ENCODE measurements around the gene NUDT5. TPM values are rescaled to one million over a fixed set of nuclear protein-coding genes. Genes with fewer than 3 reads are reported as not detected.

Gene NUDT5
- total and polyA plus RNA-seq, 2 of the 13 experiments (the other 11 are each of a cell fraction or from before 2014, with no cell fraction given), result 79.6 to 134 TPM

DNA sequence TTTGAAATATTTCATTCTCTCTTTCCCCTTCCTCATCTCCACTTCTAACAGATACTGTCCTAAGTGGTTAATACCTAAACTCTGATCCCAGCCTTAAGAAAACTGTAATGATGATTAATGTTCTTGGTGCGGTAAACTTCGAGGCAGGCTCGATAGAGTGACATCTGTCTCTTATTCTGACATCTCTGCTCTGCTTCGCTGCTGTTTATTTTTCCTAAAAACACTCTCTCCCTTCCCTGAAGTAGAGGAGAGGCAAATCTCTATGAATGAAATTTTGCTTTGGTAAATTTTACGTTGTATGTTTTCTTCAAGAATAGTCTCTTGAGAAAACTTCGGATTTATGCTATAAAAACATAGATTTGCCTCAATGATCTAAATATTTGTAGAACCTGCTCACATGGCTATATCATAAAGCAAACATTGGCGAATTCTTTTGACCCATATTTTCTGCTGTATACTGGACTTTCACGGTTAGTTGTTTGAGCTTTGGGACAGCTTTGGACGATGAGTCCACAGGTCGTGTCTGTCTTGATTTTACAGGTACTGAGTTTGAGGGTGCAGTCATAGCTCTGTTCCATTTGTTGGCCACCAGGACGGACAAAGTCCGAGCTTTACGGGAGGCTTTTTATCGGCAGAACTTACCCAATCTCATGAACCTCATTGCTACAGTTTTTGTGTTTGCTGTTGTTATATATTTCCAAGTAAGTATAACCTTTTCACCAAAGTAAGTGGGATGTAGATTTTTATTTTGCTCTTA, 39.1 kb downstream of the NUDT5 start (continued):
- TF ChIP-seq SOX13 (IDR thresholded peaks at IDR 0.05) (no peak), SOX13 (CRISPR knock-in tag; conservative IDR thresholded peaks at IDR 0.05 in 1 of 2, IDR thresholded peaks at IDR 0.05 in 1 of 2) (peak in 1 of 2 experiments; percentile 19; a peak in 1 of 4 replicates), SOX6 (IDR thresholded peaks at IDR 0.05) (no peak), SOX6 (CRISPR knock-in tag; IDR thresholded peaks at IDR 0.05) (peak; percentile 42), RXRB (CRISPR knock-in tag; IDR thresholded peaks at IDR 0.05; ENCODE audit: borderline replicate concordance) (no peak), MXD4 (CRISPR knock-in tag; IDR thresholded peaks at IDR 0.05) (no peak), ISL2 (CRISPR knock-in tag; IDR thresholded peaks at IDR 0.05) (no peak), GATAD2A (CRISPR knock-in tag; IDR thresholded peaks at IDR 0.05) (peak; percentile 45; the same call in 1 of the 2 replicates), ASH2L (IDR thresholded peaks at IDR 0.05; ENCODE audit: insufficient read length, low read depth, low read length) (no peak), REL (CRISPR knock-in tag; conservative IDR thresholded peaks at IDR 0.05) (no peak), ZNF17 (CRISPR knock-in tag; IDR thresholded peaks at IDR 0.05) (no peak), CHD2 (IDR thresholded peaks at IDR 0.05; ENCODE audit: low read depth, low read length) (no peak), ZBTB7B (CRISPR knock-in tag; IDR thresholded peaks at IDR 0.05) (0 out of 2 replicates have a peak, but pooled peaks have one; percentile 29), ZNF264 (CRISPR knock-in tag; IDR thresholded peaks at IDR 0.05) (0 out of 2 replicates have a peak, but pooled peaks have one; percentile 25), MIXL1 (CRISPR knock-in tag; IDR thresholded peaks at IDR 0.05) (peak; percentile 28; the same call in 1 of the 2 replicates), ADNP (CRISPR knock-in tag; IDR thresholded peaks at IDR 0.05) (no peak), NR2C2 (CRISPR knock-in tag; IDR thresholded peaks at IDR 0.05; ENCODE audit: borderline replicate concordance) (no peak), KMT2B (CRISPR knock-in tag; IDR thresholded peaks at IDR 0.05) (no peak), MAFK (conservative IDR thresholded peaks at IDR 0.05 in 1 of 2, IDR thresholded peaks at IDR 0.05 in 1 of 2; ENCODE audit: low read length in 2 of 2) (0 out of 4 replicates have a peak, but pooled peaks of 1 of the 2 experiments have one; percentile 1), MEF2D (CRISPR knock-in tag; IDR thresholded peaks at IDR 0.05) (no peak), ZNF3 (CRISPR knock-in tag; IDR thresholded peaks at IDR 0.05) (no peak), YY1 (IDR thresholded peaks at IDR 0.05; ENCODE audit: insufficient read depth, insufficient replicate concordance, low read depth, low read length) (no peak)
- TF ChIP-seq, protein P1, sequence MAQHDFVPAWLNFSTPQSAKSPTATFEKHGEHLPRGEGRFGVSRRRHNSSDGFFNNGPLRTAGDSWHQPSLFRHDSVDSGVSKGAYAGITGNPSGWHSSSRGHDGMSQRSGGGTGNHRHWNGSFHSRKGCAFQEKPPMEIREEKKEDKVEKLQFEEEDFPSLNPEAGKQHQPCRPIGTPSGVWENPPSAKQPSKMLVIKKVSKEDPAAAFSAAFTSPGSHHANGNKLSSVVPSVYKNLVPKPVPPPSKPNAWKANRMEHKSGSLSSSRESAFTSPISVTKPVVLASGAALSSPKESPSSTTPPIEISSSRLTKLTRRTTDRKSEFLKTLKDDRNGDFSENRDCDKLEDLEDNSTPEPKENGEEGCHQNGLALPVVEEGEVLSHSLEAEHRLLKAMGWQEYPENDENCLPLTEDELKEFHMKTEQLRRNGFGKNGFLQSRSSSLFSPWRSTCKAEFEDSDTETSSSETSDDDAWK (CRISPR knock-in tag; IDR thresholded peaks at IDR 0.05), result no peak
- TF ChIP-seq, protein P2, sequence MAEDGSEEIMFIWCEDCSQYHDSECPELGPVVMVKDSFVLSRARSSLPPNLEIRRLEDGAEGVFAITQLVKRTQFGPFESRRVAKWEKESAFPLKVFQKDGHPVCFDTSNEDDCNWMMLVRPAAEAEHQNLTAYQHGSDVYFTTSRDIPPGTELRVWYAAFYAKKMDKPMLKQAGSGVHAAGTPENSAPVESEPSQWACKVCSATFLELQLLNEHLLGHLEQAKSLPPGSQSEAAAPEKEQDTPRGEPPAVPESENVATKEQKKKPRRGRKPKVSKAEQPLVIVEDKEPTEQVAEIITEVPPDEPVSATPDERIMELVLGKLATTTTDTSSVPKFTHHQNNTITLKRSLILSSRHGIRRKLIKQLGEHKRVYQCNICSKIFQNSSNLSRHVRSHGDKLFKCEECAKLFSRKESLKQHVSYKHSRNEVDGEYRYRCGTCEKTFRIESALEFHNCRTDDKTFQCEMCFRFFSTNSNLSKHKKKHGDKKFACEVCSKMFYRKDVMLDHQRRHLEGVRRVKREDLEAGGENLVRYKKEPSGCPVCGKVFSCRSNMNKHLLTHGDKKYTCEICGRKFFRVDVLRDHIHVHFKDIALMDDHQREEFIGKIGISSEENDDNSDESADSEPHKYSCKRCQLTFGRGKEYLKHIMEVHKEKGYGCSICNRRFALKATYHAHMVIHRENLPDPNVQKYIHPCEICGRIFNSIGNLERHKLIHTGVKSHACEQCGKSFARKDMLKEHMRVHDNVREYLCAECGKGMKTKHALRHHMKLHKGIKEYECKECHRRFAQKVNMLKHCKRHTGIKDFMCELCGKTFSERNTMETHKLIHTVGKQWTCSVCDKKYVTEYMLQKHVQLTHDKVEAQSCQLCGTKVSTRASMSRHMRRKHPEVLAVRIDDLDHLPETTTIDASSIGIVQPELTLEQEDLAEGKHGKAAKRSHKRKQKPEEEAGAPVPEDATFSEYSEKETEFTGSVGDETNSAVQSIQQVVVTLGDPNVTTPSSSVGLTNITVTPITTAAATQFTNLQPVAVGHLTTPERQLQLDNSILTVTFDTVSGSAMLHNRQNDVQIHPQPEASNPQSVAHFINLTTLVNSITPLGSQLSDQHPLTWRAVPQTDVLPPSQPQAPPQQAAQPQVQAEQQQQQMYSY (CRISPR knock-in tag; IDR thresholded peaks at IDR 0.05), result no peak
- TF ChIP-seq, protein P3, sequence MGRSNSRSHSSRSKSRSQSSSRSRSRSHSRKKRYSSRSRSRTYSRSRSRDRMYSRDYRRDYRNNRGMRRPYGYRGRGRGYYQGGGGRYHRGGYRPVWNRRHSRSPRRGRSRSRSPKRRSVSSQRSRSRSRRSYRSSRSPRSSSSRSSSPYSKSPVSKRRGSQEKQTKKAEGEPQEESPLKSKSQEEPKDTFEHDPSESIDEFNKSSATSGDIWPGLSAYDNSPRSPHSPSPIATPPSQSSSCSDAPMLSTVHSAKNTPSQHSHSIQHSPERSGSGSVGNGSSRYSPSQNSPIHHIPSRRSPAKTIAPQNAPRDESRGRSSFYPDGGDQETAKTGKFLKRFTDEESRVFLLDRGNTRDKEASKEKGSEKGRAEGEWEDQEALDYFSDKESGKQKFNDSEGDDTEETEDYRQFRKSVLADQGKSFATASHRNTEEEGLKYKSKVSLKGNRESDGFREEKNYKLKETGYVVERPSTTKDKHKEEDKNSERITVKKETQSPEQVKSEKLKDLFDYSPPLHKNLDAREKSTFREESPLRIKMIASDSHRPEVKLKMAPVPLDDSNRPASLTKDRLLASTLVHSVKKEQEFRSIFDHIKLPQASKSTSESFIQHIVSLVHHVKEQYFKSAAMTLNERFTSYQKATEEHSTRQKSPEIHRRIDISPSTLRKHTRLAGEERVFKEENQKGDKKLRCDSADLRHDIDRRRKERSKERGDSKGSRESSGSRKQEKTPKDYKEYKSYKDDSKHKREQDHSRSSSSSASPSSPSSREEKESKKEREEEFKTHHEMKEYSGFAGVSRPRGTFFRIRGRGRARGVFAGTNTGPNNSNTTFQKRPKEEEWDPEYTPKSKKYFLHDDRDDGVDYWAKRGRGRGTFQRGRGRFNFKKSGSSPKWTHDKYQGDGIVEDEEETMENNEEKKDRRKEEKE (IDR thresholded peaks at IDR 0.05), result no peak

Measured in HepG2 (cell line).